MM.1S (cell line): ENCODE measurements around the gene MYL2.
A peak's percentile ranks its signal among the peaks of the same experiment; 100 is the strongest.

Experiments
- DNase-seq: peaks from one replicate; pipeline ENCODE4 v3.0.0-alpha.2; 2015
- H2AFZ ChIP-seq: fragments of 300-600 bp; sonication (generic); 2 replicates; pipeline ENCODE4 v1.6.0; 2016; ENCODE audit warnings: antibody characterized with exemption, low read length
- H3F3A ChIP-seq: fragments of 300-600 bp; sonication (generic); 2 replicates; pipeline ENCODE4 v1.6.1; 2016; ENCODE audit warnings: mild to moderate bottlenecking, antibody characterized with exemption, low read length, moderate library complexity, mixed read lengths; ENCODE audit not compliant: insufficient read depth
- H3K27ac ChIP-seq: fragments of 300-600 bp; sonication (generic); 2 replicates; pipeline ENCODE4 v1.5.1; 2016; ENCODE audit warnings: mild to moderate bottlenecking, low read length
- H3K27me3 ChIP-seq: fragments of 300-600 bp; sonication (generic); replicated peaks from 2 replicates; pipeline ENCODE4 v1.6.0; 2016; ENCODE audit warnings: low read length; ENCODE audit not compliant: insufficient read depth
- H3K36me3 ChIP-seq: fragments of 300-600 bp; sonication (generic); replicated peaks from 2 replicates; pipeline ENCODE4 v1.6.1; 2016; ENCODE audit warnings: mild to moderate bottlenecking, low read length, mixed read lengths; ENCODE audit not compliant: insufficient read depth
- H3K4me1 ChIP-seq: fragments of 300-600 bp; sonication (generic); 2 replicates; pipeline ENCODE4 v1.6.1; 2016; ENCODE audit warnings: low read length, mixed read lengths
- H3K4me2 ChIP-seq: fragments of 300-600 bp; sonication (generic); 2 replicates; pipeline ENCODE4 v1.6.0; 2016; ENCODE audit warnings: low read depth, low read length
- H3K4me3 ChIP-seq: fragments of 300-600 bp; sonication (generic); 2 replicates; pipeline ENCODE4 v1.5.1; 2016; ENCODE audit warnings: low read length, mixed read lengths
- H3K79me2 ChIP-seq: fragments of 300-600 bp; sonication (generic); 2 replicates; pipeline ENCODE4 v1.6.1; 2016; ENCODE audit warnings: mixed run types, low read length, mixed read lengths
- H3K9ac ChIP-seq: fragments of 300-600 bp; sonication (generic); 2 replicates; pipeline ENCODE4 v1.6.1; 2016; ENCODE audit warnings: low read length, mixed read lengths
- H3K9me2 ChIP-seq: fragments of 300-600 bp; sonication (generic); replicated peaks from 2 replicates; pipeline ENCODE4 v1.6.1; 2016; ENCODE audit warnings: mild to moderate bottlenecking, low read length, mixed read lengths; ENCODE audit not compliant: insufficient read depth
- H3K9me3 ChIP-seq: fragments of 300-600 bp; sonication (generic); replicated peaks from 2 replicates; pipeline ENCODE4 v1.6.1; 2016; ENCODE audit warnings: mild to moderate bottlenecking, low read length, mixed read lengths; ENCODE audit not compliant: insufficient read depth
- H4K20me1 ChIP-seq: fragments of 300-600 bp; sonication (generic); 2 replicates; pipeline ENCODE4 v1.6.1; 2016; ENCODE audit warnings: mild to moderate bottlenecking, low read length, moderate library complexity, mixed read lengths; ENCODE audit not compliant: insufficient read depth
- CTCF ChIP-seq: fragments of 300-600 bp; sonication (generic); IDR thresholded peaks from 2 replicates; pipeline ENCODE4 v1.5.1; 2016; ENCODE audit warnings: antibody characterized with exemption, low read length, mixed read lengths
- EZH2 ChIP-seq: fragments of 300-600 bp; sonication (generic); optimal IDR thresholded peaks from 2 replicates; pipeline ENCODE3; 2017; ENCODE audit warnings: low read depth, mild to moderate bottlenecking, antibody characterized with exemption, low read length, mixed read lengths
- EZH2phosphoT487 ChIP-seq: fragments of 300-600 bp; sonication (generic); IDR thresholded peaks from 2 replicates; pipeline ENCODE4 v1.6.1; 2018; ENCODE audit warnings: antibody characterized with exemption, low read length

The MYL2 gene

GRCh38 chr12:110933326-110933974, 13.1 kb upstream of the MYL2 start:
- no peaks in the 10 kb centered on the region for H3K27me3 ChIP-seq
- H3K27ac ChIP-seq: no peak overlapping the region
- H3K9me2 ChIP-seq: no peaks in the 10 kb centered on the region
- no peaks in the 10 kb centered on the region for H3K9me3 ChIP-seq
- no peaks in the 10 kb centered on the region for H3F3A ChIP-seq
- H3K4me3 ChIP-seq: no peak overlapping the region
- H3K36me3 ChIP-seq: no peaks in the 10 kb centered on the region
- no peak overlapping the region for H2AFZ ChIP-seq
- H3K79me2 ChIP-seq: no peaks in the 10 kb centered on the region
- H3K9ac ChIP-seq: no peak overlapping the region
- TF ChIP-seq EZH2 (no peak), CTCF (no peak), EZH2phosphoT487 (no peak)
- no peak overlapping the region for H3K4me2 ChIP-seq
- no peak for DNase-seq
- no peaks in the 10 kb centered on the region for H4K20me1 ChIP-seq
- H3K4me1 ChIP-seq: no peaks in the 10 kb centered on the region

- Histone ChIP-seq H3F3A (no peaks in the 10 kb centered on the region), H3K27ac (no peak overlapping the region), H3K36me3 (no peaks in the 10 kb centered on the region), H3K4me2 (no peak overlapping the region), H3K9me2 (no peaks in the 10 kb centered on the region), H4K20me1 (no peaks in the 10 kb centered on the region), H3K9me3 (no peaks in the 10 kb centered on the region), H3K27me3 (no peaks in the 10 kb centered on the region), H2AFZ (no peak overlapping the region), H3K4me1 (no peaks in the 10 kb centered on the region), H3K9ac (no peak overlapping the region), H3K4me3 (no peak overlapping the region), H3K79me2 (no peaks in the 10 kb centered on the region)
- TF ChIP-seq CTCF (peak; percentile 9; the same call in 1 of the 2 replicates), EZH2phosphoT487 (no peak)
- no peak for DNase-seq
Measured at GRCh38 chr12:110932046-110932445, 11.7 kb upstream of the MYL2 start.

GRCh38 chr12:110931315-110931728, 10.9 kb upstream of the MYL2 start:
- TF ChIP-seq EZH2phosphoT487 (no peak), CTCF (no peak), EZH2 (no peak)
- Histone ChIP-seq H4K20me1 (no peaks in the 10 kb centered on the region), H3K27ac (no peak overlapping the region), H3K4me3 (no peak overlapping the region), H2AFZ (no peak overlapping the region), H3K4me2 (no peak overlapping the region), H3K36me3 (no peaks in the 10 kb centered on the region), H3K9ac (no peak overlapping the region), H3K9me3 (no peaks in the 10 kb centered on the region), H3K9me2 (no peaks in the 10 kb centered on the region), H3K27me3 (no peaks in the 10 kb centered on the region), H3F3A (no peaks in the 10 kb centered on the region), H3K79me2 (no peaks in the 10 kb centered on the region), H3K4me1 (no peaks in the 10 kb centered on the region)
- no peak for DNase-seq
